Right renal pelvis (tissue), 4 donors: Measurements from ENCODE around the gene DNASE2. TPM values are rescaled to one million over a fixed set of nuclear protein-coding genes. Genes with fewer than 3 reads are reported as not detected.
"Not testable (repeated sequence)": the region's sequence is repeated elsewhere in the genome, so short reads cannot be mapped to it uniquely, and the experiment has no call there.

Experiments
- DNase-seq, 4 donors: peaks; one replicate each; pipeline ENCODE4 v3.0.0-alpha.2; 2013; ENCODE audit warnings: low read depth in 4 of 4, low spot score in 3 of 4, missing footprints in 1 of 4
- polyA plus RNA-seq, 4 donors: library from polyadenylated mRNA; unstranded; fragments of 120-200 nt; gene quantifications; one replicate each; pipeline ENCODE4 v1.2.1, GENCODE V29; 2013; ENCODE audit not compliant: insufficient read length in 4 of 4

Gene DNASE2
- polyA plus RNA-seq, 4 donors, result 11.9 to 16.2 (median 12.7) TPM

DNA sequence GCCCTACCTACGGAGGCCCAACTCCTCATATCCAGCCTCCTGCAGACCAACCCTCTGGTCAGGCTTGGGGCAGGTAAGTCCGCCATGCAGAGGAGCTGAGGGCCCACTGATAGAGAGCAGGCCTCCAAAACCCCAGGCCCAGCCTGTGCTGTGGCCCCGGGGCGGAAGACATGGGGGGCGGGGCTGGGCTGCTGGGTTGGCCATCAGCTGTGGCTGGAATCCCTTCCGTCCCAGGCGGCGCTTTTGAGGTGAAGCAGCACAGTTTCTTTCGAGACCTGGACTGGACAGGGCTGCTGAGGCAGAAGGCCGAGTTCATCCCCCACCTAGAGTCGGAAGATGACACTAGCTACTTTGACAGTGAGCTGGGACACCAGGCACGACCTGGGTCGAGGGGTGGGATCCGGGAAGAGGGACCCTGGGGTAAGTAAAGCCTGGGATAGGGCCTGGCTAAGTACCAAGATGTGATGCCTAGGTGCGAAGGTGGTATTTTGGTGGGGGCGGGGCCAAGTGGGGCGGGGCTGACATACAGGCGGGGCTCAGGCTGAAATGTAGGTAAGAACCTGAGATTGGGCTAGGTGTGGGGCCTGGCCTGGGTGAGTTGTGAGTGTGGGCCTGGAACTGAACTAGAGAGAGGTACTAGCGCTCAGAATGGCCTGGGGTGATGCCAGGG, 15.4 kb downstream of the DNASE2 start:
- no peak for DNase-seq

GRCh38 chr19:12864721-12865715, 16.2 kb downstream of the DNASE2 start:
- DNase-seq, result no peak

DNA sequence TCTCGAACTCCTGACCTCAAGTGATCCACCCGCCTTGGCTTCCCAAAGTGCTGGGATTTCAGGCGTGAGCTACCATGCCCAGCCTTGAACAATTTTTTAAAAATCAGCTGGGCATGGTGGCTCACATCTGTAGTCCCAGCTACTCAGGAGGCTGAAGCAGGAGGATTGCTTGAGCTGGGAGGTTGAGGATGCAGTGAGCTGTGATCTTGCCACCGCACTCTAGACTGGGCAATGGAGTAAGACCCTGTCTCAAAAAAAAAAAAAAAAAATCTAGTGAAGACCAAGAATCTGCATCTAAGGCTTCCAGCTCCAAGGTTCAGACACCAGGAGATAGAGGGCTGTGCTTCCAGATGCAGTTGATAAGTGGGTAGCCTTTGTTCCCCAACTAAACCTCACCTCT, 17.1 kb downstream of the DNASE2 start:
- no peak for DNase-seq

DNA sequence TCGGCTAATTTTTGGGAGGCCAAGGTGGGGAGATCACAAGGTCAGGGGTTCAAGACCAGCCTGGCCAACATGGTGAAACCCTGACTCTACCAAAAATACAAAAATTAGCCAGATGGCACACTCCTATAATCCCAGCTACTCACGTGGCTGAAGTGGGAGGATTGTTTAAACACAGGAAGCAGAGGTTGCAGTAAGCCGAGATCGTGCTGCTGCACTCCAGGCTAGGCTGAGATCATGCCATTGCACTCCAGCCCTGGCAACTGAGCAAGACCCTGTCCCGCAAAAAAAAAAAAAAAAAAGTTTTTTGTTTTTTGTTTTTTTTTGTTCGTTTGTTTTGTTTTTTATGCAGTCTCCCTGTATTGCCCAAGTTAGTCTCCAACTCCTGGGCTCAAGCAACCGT, 21.7 kb downstream of the DNASE2 start:
- no peak for DNase-seq

DNA sequence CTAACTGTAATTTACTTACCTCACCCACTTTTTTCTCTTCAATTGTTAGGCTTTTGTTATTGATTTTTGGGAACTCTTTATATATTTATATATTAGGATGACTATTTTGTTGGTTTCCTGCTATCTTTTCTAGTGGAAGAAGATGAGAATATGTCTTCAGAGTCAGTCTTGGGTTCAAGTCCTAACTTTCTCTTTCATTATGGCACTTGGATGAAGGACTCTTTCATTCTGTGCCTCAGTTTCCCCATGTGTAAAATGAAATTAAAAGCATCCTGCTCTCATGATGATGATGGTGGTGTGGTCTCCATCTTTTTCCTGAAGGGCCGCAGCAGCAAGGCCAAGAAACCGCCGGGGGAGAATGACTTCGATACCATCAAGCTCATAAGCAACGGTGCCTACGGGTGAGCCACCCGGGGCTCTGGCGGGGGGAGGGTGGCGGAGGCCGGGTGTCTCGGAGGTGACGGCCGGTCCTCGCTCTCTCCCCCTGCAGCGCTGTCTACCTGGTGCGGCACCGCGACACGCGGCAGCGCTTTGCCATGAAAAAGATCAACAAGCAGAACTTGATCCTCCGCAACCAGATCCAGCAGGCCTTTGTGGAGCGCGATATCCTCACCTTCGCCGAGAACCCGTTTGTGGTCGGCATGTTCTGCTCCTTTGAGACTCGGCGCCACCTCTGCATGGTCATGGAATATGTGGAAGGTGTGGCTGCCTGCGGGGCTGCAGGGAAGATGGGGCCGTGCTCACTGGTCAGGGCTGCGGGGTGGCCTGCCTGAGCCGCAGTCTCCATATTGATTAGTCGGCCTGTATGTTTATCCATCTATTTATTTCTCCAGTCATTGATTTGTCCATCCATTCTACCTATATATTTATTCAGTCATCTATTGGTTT, 23.0 kb downstream of the DNASE2 start:
- DNase-seq, result no peak

GRCh38 chr19:12856653-12857052, 24.6 kb downstream of the DNASE2 start:
- DNase-seq, result no peak

- DNase-seq, result peak in 3 of 4 donors; percentile 53 to 80 (median 62)
These were observed 33.8 kb downstream of the DNASE2 start for GRCh38 chr19:12847159-12848139.

GRCh38 chr19:12846613-12847012, 34.6 kb downstream of the DNASE2 start:
- DNase-seq, result not testable (repeated sequence)

DNA sequence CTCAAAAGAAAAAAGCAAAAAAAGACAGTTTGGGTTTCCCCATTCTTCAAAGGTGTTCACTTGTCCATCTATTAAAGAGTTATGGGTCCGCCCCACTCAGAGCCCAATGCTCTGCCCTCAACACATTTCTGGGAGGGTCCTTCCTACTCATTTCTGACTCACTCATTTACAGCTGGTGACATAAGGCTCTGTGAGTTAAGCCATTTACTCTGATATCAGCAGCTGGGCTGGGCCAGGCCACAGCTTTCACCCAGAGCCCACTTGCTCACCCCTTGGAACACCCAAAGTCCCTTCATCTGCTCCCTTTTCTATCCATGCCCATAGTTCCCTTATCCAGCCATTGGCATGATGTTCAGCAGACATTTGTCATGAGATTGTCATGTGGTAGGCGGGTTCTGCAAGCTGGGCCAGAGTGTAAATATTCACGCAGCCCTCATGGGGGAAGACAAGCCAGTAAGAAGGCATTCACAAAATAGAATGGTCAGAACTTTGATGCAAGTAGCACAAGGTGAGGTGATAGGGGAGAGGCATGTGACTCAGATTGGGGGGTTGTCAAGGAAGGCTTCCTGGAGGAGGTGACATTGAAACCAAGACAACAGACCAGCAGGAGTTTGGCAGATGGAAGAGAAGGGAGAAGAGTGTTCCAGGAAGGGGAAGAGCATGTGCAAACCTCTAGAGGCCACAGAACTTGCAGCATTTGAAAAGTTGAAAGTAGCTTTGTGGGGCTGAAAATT, 37.1 kb downstream of the DNASE2 start:
- no peak for DNase-seq

DNA sequence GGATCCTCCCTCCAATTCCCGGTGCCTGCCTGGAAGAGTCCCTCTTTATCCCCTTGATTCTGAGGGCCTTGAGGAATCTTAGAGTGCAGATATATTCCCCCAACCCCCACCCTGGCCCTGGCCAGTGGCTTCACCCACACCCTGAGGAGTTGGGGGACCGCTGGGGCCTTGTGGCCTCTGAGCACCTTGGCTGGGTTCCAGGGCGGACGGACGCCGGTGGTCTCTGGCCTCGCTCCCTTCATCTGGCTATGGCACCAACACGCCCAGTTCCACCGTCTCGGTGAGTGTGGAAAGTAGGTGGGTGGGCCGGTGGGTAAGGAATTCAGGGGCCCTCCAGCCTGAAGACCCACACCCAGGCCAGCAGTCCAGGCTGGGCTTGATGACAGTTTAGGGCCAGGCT, 37.9 kb downstream of the DNASE2 start:
- DNase-seq, result no peak

- no peak for DNase-seq
These were observed 38.7 kb downstream of the DNASE2 start for GRCh38 chr19:12842511-12842910.

GRCh38 chr19:12841094-12841493, 40.2 kb downstream of the DNASE2 start:
- no peak for DNase-seq

DNA sequence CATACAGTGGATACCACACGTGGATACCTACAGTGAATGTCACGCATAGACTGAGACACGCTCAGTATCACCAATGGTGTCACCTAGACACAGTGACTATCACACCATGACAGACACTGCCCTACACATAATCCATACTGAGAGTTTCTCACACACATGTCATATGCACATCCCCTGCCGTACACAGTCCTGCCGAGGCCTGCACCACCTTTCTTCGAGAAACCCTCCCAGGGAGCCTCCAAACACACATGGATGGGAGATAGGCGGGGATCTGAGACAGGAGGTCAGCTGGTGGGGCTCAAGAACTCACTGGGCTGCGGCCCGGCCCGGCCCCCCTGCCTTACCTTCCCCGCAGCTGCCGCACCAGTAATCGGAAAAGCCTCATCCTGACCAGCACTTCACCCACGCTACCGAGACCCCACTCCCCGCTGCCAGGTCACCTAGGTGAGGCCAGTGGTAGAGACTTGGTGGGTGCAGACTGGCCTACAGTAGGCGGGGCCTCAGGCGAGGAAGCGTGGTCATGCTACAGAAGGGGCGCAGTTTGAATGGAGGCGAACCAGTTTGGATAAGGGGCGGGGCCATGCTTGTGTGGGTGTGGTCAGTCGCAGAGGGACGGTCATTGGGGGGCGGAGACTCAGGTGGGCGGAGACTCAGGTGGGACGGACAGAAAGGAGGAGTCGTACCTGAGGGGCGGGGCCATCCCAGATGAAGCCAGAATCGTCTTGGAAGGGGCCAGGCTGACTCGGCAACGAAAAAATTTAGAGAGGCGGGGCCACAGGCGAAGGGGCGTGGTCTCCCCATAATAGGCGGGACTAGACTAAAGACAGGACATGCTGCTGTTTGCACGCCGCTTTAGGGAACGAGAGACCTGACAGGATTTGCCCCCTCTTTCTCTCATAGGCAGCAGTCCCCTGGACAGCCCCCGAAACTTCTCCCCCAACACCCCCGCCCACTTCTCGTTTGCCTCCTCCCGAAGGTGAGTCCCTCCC, 40.9 kb downstream of the DNASE2 start:
- DNase-seq, result no peak

GRCh38 chr19:12838886-12839756, 42.1 kb downstream of the DNASE2 start:
- no peak for DNase-seq

DNA sequence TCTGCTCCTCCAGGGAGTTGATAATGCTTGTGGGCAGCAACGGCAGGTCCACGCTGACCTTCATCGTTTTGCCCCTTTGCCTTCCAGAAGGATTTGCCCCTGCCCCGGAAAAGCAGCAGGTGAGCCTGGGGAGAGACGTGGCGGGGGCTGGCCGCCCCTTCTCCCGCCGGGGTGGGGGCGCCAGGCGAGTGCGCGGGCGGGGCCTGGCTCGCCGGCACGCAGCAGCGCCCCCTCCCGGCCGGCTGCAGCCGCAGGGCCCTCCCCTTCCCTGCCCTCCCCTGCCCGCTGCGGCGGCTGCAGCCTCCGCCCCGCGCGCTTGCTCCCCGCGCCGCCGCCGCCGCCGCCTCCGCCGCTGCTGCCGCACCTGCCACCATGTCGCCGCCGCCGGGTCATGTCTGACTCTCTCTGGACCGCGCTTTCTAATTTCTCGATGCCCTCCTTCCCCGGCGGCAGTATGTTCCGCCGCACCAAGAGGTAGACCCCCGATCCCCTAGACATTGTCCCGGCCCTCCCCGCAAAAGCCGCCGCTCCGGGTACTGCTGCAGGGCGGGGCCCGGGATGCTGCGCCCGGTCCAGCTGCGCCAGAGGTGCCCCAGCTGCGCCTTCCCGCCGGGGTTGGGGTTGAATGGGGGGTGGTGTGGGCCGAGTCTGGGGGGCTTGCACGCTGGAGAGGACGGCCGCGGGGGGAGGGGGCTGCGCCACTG, 42.9 kb downstream of the DNASE2 start, which contains the start of gene MAST1:
MAST1 (plus strand) TSS at position 334 of the 704 bp plus-strand sequence; CDS start at position 392, 58 bp downstream.
- DNase-seq, result no peak

DNA sequence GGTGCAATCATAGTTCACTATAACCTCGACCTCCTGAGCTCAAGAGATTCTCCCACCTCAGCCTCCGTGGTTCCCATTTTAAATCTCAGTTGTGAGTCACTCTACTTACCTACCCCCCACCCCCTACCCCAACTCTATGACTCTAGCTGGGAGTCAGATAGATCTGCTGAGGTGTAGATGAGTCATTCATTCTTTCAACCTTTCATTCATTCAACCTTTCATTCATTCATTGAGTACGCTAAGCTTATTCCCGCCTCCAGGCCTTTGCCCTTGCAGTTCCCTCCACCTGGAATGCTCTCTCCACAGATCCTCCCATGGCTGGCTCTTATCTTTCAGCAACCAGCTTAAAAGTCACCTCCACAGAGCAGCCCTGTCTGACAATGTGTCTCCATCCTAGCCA, 44.0 kb downstream of the DNASE2 start:
- DNase-seq, result no peak
